GM12875 (cell line): ENCODE data around the gene WDR45B.

Experiments
- H3K4me3 ChIP-seq: one replicate; pipeline ENCODE4 v1.5.1; 2011; ENCODE audit warnings: low read depth, low read length, control low read depth
- CTCF ChIP-seq: IDR thresholded peaks from 2 replicates; pipeline ENCODE4 v1.5.1; 2011; ENCODE audit warnings: low read depth, mild to moderate bottlenecking, control low read depth, inconsistent platforms, low read length, moderate library complexity, borderline replicate concordance; ENCODE audit not compliant: insufficient read depth

Gene WDR45B

GRCh38 chr17:82691714-82692113, 43.5 kb upstream of the WDR45B start:
- no peak for TF ChIP-seq CTCF
- no peak overlapping the region for H3K4me3 ChIP-seq

- TF ChIP-seq CTCF: no peak
- H3K4me3 ChIP-seq: no peak overlapping the region
Measured at GRCh38 chr17:82690786-82691489, 42.7 kb upstream of the WDR45B start.

GRCh38 chr17:82689077-82689476, 40.8 kb upstream of the WDR45B start:
- no peak overlapping the region for H3K4me3 ChIP-seq
- TF ChIP-seq CTCF: no peak

- H3K4me3 ChIP-seq: no peak overlapping the region
- TF ChIP-seq CTCF: no peak
Measured at GRCh38 chr17:82687871-82688270, 39.6 kb upstream of the WDR45B start.

GRCh38 chr17:82687375-82687861, 39.2 kb upstream of the WDR45B start:
- TF ChIP-seq CTCF: no peak

GRCh38 chr17:82686366-82687324, 38.4 kb upstream of the WDR45B start:
- no peak overlapping the region for H3K4me3 ChIP-seq
- TF ChIP-seq CTCF: no peak

More at GRCh38 chr17:82687375-82687861, 39.2 kb upstream of the WDR45B start:
- no peak overlapping the region for H3K4me3 ChIP-seq
